Measurements from ENCODE around the gene CNTN5. TPM values are rescaled to one million over a fixed set of nuclear protein-coding genes. Genes with fewer than 3 reads are reported as not detected.

CNTN5 gene
- total RNA-seq, 1 donor from 2014 or later, result 1.6 TPM

GRCh38 chr11:99422581-99423427, 402.1 kb downstream of the CNTN5 start:
- H3K27ac Mint-ChIP-seq (ENCODE audit: unreplicated experiment), result no peak overlapping the region
- DNase-seq, result no peak
- no peaks in the 10 kb centered on the region for H3K36me3 Mint-ChIP-seq (ENCODE audit: unreplicated experiment)
- no peaks in the 10 kb centered on the region for H3K9me3 Mint-ChIP-seq (ENCODE audit: unreplicated experiment)
- no peak for TF ChIP-seq CTCF (IDR thresholded peaks at IDR 0.05; ENCODE audit: partially characterized antibody, unreplicated experiment)
- H3K4me3 Mint-ChIP-seq (ENCODE audit: unreplicated experiment), result no peak overlapping the region
- no peaks in the 10 kb centered on the region for H3K27me3 Mint-ChIP-seq (ENCODE audit: unreplicated experiment)
- H3K4me1 Mint-ChIP-seq (ENCODE audit: low read depth, unreplicated experiment), result peaks cover 6% of the 10 kb centered on the region

DNA sequence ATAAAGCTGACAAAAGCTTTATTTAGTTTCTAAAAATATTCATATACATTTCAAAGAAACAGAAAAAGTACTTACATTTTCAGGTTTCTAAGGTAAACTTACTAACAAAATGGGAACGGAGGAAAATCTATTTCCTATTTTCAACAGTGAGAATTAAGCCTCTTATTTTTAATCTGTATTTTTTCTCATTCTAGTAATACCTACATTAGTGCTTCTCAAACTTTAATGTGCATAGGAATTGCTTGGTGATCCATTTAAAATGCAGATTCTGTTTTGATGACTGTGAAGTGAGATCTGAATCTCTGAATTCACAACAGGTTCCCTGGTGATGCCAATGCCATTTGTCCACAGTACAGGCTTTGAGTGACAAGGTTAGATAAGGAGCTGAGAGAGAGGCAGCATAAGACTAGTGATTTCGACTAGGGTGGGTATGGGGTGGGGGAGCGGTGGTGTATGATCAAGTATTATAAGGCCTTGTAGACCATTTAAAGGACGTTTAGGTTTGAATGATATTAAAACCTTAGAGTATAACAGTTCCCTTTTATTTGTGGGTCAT, 402.8 kb downstream of the CNTN5 start:
- Mint-ChIP-seq H3K4me3 (ENCODE audit: unreplicated experiment) (no peak overlapping the region), H3K27me3 (ENCODE audit: unreplicated experiment) (no peaks in the 10 kb centered on the region), H3K27ac (ENCODE audit: unreplicated experiment) (no peak overlapping the region), H3K9me3 (ENCODE audit: unreplicated experiment) (no peaks in the 10 kb centered on the region), H3K36me3 (ENCODE audit: unreplicated experiment) (no peaks in the 10 kb centered on the region), H3K4me1 (ENCODE audit: low read depth, unreplicated experiment) (peaks cover 6% of the 10 kb centered on the region)
- TF ChIP-seq CTCF (IDR thresholded peaks at IDR 0.05; ENCODE audit: partially characterized antibody, unreplicated experiment), result no peak
- DNase-seq, result no peak

GRCh38 chr11:99424313-99425084, 403.8 kb downstream of the CNTN5 start:
- Mint-ChIP-seq H3K27me3 (ENCODE audit: unreplicated experiment) (no peaks in the 10 kb centered on the region), H3K36me3 (ENCODE audit: unreplicated experiment) (no peaks in the 10 kb centered on the region), H3K4me1 (ENCODE audit: low read depth, unreplicated experiment) (peaks cover 6% of the 10 kb centered on the region), H3K27ac (ENCODE audit: unreplicated experiment) (no peak overlapping the region), H3K9me3 (ENCODE audit: unreplicated experiment) (no peaks in the 10 kb centered on the region), H3K4me3 (ENCODE audit: unreplicated experiment) (no peak overlapping the region)
- TF ChIP-seq CTCF (IDR thresholded peaks at IDR 0.05; ENCODE audit: partially characterized antibody, unreplicated experiment), result no peak
- DNase-seq, result no peak

- H3K27me3 Mint-ChIP-seq (ENCODE audit: unreplicated experiment), result no peaks in the 10 kb centered on the region
- no peaks in the 10 kb centered on the region for H3K36me3 Mint-ChIP-seq (ENCODE audit: unreplicated experiment)
- peaks cover 5% of the 10 kb centered on the region for H3K4me1 Mint-ChIP-seq (ENCODE audit: low read depth, unreplicated experiment)
- H3K4me3 Mint-ChIP-seq (ENCODE audit: unreplicated experiment), result no peak overlapping the region
- DNase-seq, result no peak
- no peak for TF ChIP-seq CTCF (IDR thresholded peaks at IDR 0.05; ENCODE audit: partially characterized antibody, unreplicated experiment)
- H3K27ac Mint-ChIP-seq (ENCODE audit: unreplicated experiment), result no peak overlapping the region
- no peaks in the 10 kb centered on the region for H3K9me3 Mint-ChIP-seq (ENCODE audit: unreplicated experiment)
Observed at GRCh38 chr11:99425596-99425995, 404.8 kb downstream of the CNTN5 start.
